Neural cell (in vitro differentiated cells): Measurements from ENCODE around the gene DFFA. TPM values are rescaled to one million over a fixed set of nuclear protein-coding genes. Genes with fewer than 3 reads are reported as not detected.
"Not testable (repeated sequence)": the region's sequence is repeated elsewhere in the genome, so short reads cannot be mapped to it uniquely, and the experiment has no call there.

Experiments
- H2AFZ ChIP-seq: fragments of 200-600, 300-800 bp; sonication (generic), shearing (Covaris generic); 2 replicates; pipeline ENCODE4 v1.6.0; 2014; ENCODE audit warnings: low read depth, mild to moderate bottlenecking, antibody characterized with exemption, low read length, moderate library complexity
- H3F3A ChIP-seq: fragments of 200-600 bp; shearing (Covaris generic); 2 replicates; pipeline ENCODE4 v1.6.1; 2016; ENCODE audit warnings: mild to moderate bottlenecking, moderate library complexity, mixed read lengths, antibody characterized with exemption, low read length; ENCODE audit not compliant: insufficient read depth, poor library complexity, severe bottlenecking
- H3K27ac ChIP-seq: fragments of 200-600, 300-800 bp; sonication (generic), shearing (Covaris generic); 2 replicates; pipeline ENCODE4 v1.5.1; 2014; ENCODE audit warnings: mild to moderate bottlenecking, low read length, moderate library complexity
- H3K27me3 ChIP-seq: fragments of 300-800, 200-600 bp; sonication (generic), shearing (Covaris generic); 2 replicates; pipeline ENCODE4 v1.6.0; 2014; ENCODE audit warnings: mild to moderate bottlenecking, low read depth, low read length, moderate library complexity; ENCODE audit not compliant: insufficient read depth
- H3K36me3 ChIP-seq: fragments of 300-800, 200-600 bp; sonication (generic), shearing (Covaris generic); 2 replicates; pipeline ENCODE4 v1.5.1; 2014; ENCODE audit warnings: mild to moderate bottlenecking, antibody characterized with exemption, low read length, moderate library complexity; ENCODE audit not compliant: insufficient read depth
- H3K4me2 ChIP-seq: fragments of 300-800, 200-600 bp; sonication (generic), shearing (Covaris generic); 2 replicates; pipeline ENCODE4 v1.6.0; 2014; ENCODE audit warnings: mild to moderate bottlenecking, low read length
- H3K4me3 ChIP-seq: fragments of 300-800, 200-600 bp; sonication (generic), shearing (Covaris generic); 2 replicates; pipeline ENCODE4 v1.5.1; 2014; ENCODE audit warnings: mild to moderate bottlenecking, low read length, moderate library complexity
- H3K79me2 ChIP-seq: fragments of 200-600 bp; shearing (Covaris generic); replicated peaks from 2 replicates; pipeline ENCODE4 v1.6.0; 2014; ENCODE audit warnings: mild to moderate bottlenecking, low read length, moderate library complexity; ENCODE audit not compliant: insufficient read depth
- H3K9ac ChIP-seq: fragments of 300-800, 200-600 bp; sonication (generic), shearing (Covaris generic); 2 replicates; pipeline ENCODE4 v1.6.1; 2016; ENCODE audit warnings: mild to moderate bottlenecking, low read length, mixed read lengths
- H3K9me2 ChIP-seq: fragments of 200-600 bp; shearing (Covaris generic); 2 replicates; pipeline ENCODE4 v1.6.1; 2016; ENCODE audit warnings: mild to moderate bottlenecking, low read length, mixed read lengths; ENCODE audit not compliant: insufficient read depth
- H3K9me3 ChIP-seq: fragments of 200-600, 300-800 bp; sonication (generic), shearing (Covaris generic); 2 replicates; pipeline ENCODE4 v1.6.1; 2016; ENCODE audit warnings: mild to moderate bottlenecking, mixed run types, low read length, moderate library complexity, mixed read lengths
- H4K20me1 ChIP-seq: fragments of 200-600 bp; shearing (Covaris generic); 2 replicates; pipeline ENCODE4 v1.6.1; 2016; ENCODE audit warnings: mild to moderate bottlenecking, mixed run types; ENCODE audit not compliant: insufficient read depth
- EP300 ChIP-seq: fragments of 450-650 bp; conservative IDR thresholded peaks from 2 replicates; pipeline ENCODE4 v1.6.1; 2014; ENCODE audit warnings: antibody characterized with exemption, mild to moderate bottlenecking, moderate library complexity; ENCODE audit not compliant: poor library complexity, severe bottlenecking
- EZH2 ChIP-seq: fragments of 200-600, 300-800 bp; shearing (Covaris generic), sonication (generic); IDR thresholded peaks from 2 replicates; pipeline ENCODE4 v1.6.1; 2014; ENCODE audit warnings: antibody characterized with exemption, low read length, borderline replicate concordance, mild to moderate bottlenecking; ENCODE audit not compliant: insufficient read depth, poor library complexity, severe bottlenecking
- MXI1 ChIP-seq: fragments of 450-650 bp; conservative IDR thresholded peaks from 2 replicates; pipeline ENCODE4 v1.6.1; 2014; ENCODE audit warnings: antibody characterized with exemption, mild to moderate bottlenecking; ENCODE audit not compliant: poor library complexity, severe bottlenecking
- POLR2AphosphoS5 ChIP-seq: IDR thresholded peaks from 2 replicates; pipeline ENCODE4 v1.6.1; 2012
- RAD21 ChIP-seq: fragments of 450-650 bp; conservative IDR thresholded peaks from 2 replicates; pipeline ENCODE4 v1.6.1; 2014; ENCODE audit warnings: antibody characterized with exemption, mild to moderate bottlenecking, moderate library complexity
- SMC3 ChIP-seq: fragments of 450-650 bp; conservative IDR thresholded peaks from 2 replicates; pipeline ENCODE4 v1.6.1; 2014; ENCODE audit warnings: antibody characterized with exemption, mild to moderate bottlenecking, moderate library complexity; ENCODE audit not compliant: poor library complexity
- TAF1 ChIP-seq: IDR thresholded peaks from 2 replicates; pipeline ENCODE4 v1.6.1; 2012; ENCODE audit warnings: low read depth
- polyA plus RNA-seq: library from polyadenylated mRNA; depleted of rRNA; stranded (reverse); fragments of >200 nt; gene quantifications from 2 replicates; pipeline ENCODE4 v1.2.3, GENCODE V29; 2014
- TF ChIP-seq, protein P1 (sequence below): IDR thresholded peaks from 2 replicates; pipeline ENCODE4 v1.6.1; 2012; ENCODE audit warnings: borderline replicate concordance
- TF ChIP-seq, protein P2 (sequence below): fragments of 450-650 bp; IDR thresholded peaks from 2 replicates; pipeline ENCODE4 v1.5.1; 2014; ENCODE audit warnings: antibody characterized with exemption, mild to moderate bottlenecking, moderate library complexity; ENCODE audit not compliant: poor library complexity, severe bottlenecking

DFFA gene
- polyA plus RNA-seq, 1 donor from 2014 or later: 32.7 TPM

DNA sequence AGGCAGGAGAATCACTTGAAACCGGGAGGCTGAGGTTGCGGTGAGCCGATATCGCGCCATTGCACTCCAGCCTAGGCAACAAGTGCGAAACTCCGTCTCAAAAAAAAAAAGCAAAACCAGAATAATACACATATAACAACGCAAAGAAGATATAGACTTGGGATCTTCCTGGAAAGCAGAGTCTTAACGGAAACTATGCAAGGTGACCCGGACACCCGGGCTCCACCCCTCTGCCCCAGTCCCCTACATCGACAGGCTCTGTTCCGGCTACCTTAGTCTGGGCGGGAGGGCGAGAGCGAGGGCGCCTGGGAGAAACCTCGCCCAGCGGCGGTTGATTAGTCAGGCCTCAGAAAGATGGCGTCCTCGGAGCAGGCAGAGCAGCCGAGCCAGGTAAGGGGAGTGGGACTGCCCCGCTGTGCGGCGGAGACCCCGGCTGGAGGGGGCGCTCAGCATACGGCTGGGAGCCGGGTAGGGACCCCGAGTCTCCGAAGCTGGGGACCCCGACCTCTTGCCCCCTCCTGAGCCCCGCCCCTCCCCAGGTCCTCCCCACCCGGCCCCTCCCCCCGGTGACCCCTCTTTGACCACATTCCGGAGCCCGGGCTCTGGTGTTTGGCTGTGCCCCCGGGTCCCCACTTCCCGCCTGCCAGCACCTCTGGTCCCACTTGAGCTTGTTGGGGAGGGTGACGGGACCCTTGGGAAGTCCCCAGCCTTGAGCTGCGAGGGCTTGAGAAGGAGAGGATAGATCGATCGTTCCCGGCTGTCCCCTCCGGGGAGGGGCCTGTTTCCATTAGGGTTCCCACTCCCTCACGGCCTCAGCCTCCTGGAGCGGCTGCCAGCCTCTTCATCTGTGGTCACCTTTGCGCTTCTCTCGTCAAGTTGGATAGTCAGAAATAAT, 2.5 kb upstream of the DFFA start, which contains the start of gene PEX14:
PEX14 (plus strand) TSS at position 338 of the 895 bp plus-strand sequence; CDS start at position 355, 17 bp downstream.
- no peaks in the 10 kb centered on the region for H4K20me1 ChIP-seq
- peak within 1 kb of the TSS; percentile 76 for H3K4me2 ChIP-seq
- peak within 1 kb of the TSS; percentile 74 for H3K4me3 ChIP-seq
- peak within 1 kb of the TSS; percentile 75 for H3K9ac ChIP-seq
- TF ChIP-seq EZH2 (no peak), RAD21 (no peak), SMC3 (no peak), POLR2AphosphoS5 (peak; percentile 94), EP300 (no peak), MXI1 (peak; percentile 35), TAF1 (peak; percentile 79)
- TF ChIP-seq, protein P1, sequence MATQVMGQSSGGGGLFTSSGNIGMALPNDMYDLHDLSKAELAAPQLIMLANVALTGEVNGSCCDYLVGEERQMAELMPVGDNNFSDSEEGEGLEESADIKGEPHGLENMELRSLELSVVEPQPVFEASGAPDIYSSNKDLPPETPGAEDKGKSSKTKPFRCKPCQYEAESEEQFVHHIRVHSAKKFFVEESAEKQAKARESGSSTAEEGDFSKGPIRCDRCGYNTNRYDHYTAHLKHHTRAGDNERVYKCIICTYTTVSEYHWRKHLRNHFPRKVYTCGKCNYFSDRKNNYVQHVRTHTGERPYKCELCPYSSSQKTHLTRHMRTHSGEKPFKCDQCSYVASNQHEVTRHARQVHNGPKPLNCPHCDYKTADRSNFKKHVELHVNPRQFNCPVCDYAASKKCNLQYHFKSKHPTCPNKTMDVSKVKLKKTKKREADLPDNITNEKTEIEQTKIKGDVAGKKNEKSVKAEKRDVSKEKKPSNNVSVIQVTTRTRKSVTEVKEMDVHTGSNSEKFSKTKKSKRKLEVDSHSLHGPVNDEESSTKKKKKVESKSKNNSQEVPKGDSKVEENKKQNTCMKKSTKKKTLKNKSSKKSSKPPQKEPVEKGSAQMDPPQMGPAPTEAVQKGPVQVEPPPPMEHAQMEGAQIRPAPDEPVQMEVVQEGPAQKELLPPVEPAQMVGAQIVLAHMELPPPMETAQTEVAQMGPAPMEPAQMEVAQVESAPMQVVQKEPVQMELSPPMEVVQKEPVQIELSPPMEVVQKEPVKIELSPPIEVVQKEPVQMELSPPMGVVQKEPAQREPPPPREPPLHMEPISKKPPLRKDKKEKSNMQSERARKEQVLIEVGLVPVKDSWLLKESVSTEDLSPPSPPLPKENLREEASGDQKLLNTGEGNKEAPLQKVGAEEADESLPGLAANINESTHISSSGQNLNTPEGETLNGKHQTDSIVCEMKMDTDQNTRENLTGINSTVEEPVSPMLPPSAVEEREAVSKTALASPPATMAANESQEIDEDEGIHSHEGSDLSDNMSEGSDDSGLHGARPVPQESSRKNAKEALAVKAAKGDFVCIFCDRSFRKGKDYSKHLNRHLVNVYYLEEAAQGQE: peak; percentile 50
- TF ChIP-seq, protein P2, sequence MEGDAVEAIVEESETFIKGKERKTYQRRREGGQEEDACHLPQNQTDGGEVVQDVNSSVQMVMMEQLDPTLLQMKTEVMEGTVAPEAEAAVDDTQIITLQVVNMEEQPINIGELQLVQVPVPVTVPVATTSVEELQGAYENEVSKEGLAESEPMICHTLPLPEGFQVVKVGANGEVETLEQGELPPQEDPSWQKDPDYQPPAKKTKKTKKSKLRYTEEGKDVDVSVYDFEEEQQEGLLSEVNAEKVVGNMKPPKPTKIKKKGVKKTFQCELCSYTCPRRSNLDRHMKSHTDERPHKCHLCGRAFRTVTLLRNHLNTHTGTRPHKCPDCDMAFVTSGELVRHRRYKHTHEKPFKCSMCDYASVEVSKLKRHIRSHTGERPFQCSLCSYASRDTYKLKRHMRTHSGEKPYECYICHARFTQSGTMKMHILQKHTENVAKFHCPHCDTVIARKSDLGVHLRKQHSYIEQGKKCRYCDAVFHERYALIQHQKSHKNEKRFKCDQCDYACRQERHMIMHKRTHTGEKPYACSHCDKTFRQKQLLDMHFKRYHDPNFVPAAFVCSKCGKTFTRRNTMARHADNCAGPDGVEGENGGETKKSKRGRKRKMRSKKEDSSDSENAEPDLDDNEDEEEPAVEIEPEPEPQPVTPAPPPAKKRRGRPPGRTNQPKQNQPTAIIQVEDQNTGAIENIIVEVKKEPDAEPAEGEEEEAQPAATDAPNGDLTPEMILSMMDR: no peak
- no peaks in the 10 kb centered on the region for H3K9me2 ChIP-seq
- peaks cover 24% of the 10 kb centered on the region for H3K79me2 ChIP-seq
- H3K27me3 ChIP-seq: no peaks in the 10 kb centered on the region
- H3F3A ChIP-seq: no peaks in the 10 kb centered on the region
- no peaks in the 10 kb centered on the region for H3K9me3 ChIP-seq
- no peaks in the 10 kb centered on the region for H3K36me3 ChIP-seq
- H3K27ac ChIP-seq: peak within 1 kb of the TSS; percentile 68
- peak within 1 kb of the TSS; percentile 63 for H2AFZ ChIP-seq

DNA sequence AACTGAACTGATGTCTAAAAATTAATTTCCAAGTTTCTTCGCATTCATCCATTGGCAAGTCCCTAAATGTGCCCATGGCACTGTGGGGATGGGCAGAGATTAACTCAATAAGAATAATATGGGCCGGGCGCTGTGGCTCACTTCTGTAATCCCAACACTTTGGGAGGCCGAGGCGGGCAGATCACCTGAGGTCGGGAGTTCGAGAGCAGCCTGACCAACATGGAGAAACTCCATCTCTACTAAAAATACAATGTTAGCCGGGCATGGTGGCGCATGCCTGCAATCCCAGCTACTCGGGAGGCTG, 1.9 kb upstream of the DFFA start:
- H3K9me3 ChIP-seq, H3K27me3 ChIP-seq, H3K9ac ChIP-seq, H3F3A ChIP-seq, H4K20me1 ChIP-seq, H3K9me2 ChIP-seq, H3K36me3 ChIP-seq, H3K4me2 ChIP-seq, H2AFZ ChIP-seq, H3K27ac ChIP-seq: not testable (repeated sequence)
- Histone ChIP-seq H3K79me2 (peaks cover 24% of the 10 kb centered on the region), H3K4me3 (peak overlapping the region; percentile 74)
